ENCODE data around the gene USP40. TPM values are rescaled to one million over a fixed set of nuclear protein-coding genes. Genes with fewer than 3 reads are reported as not detected.
A peak's percentile ranks its signal among the peaks of the same experiment; 100 is the strongest.

USP40 gene
- total RNA-seq, 1 donor from 2014 or later, result 20.0 TPM

DNA sequence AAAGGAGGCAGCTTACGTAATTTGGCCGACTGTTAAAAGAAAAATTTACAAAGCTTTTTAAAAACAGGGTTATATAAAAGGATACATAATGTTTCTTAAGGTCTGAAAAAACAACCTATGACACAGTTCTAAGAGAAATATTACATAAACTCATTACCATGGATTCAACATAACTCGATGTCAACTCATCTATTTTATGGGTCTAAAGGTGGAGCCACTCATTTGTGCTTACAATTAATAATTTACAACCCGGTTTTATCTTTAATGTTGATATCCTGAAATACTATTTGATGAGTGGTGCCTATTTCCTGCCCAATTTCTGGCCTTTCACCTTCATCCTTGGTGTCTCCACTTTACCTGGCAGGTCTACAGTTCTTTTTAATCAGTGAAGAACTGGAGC lies 15.1 kb downstream of the USP40 start:
- Histone ChIP-seq H3K27ac (replicated peaks) (no peak overlapping the region), H3K4me3 (no peak overlapping the region), H3K9me3 (replicated peaks) (no peaks in the 10 kb centered on the region), H3K27me3 (ENCODE audit: low read depth) (no peaks in the 10 kb centered on the region), H3K4me1 (peaks cover 8% of the 10 kb centered on the region), H3K36me3 (peaks cover 89% of the 10 kb centered on the region)
- no peak for TF ChIP-seq CTCF (IDR thresholded peaks at IDR 0.05; ENCODE audit: borderline replicate concordance)
- no peak for DNase-seq
- intact Hi-C loops (cut with micrococcal nuclease), result no loop called here

- H3K4me1 ChIP-seq, result peaks cover 12% of the 10 kb centered on the region
- no peak for TF ChIP-seq CTCF (IDR thresholded peaks at IDR 0.05; ENCODE audit: borderline replicate concordance)
- H3K36me3 ChIP-seq, result peaks cover 89% of the 10 kb centered on the region
- H3K27me3 ChIP-seq (ENCODE audit: low read depth), result no peaks in the 10 kb centered on the region
- no peak overlapping the region for H3K4me3 ChIP-seq
- intact Hi-C loops (cut with micrococcal nuclease), result no loop called here
- no peaks in the 10 kb centered on the region for H3K9me3 ChIP-seq (replicated peaks)
- H3K27ac ChIP-seq (replicated peaks), result no peak overlapping the region
- peak; percentile 20 for DNase-seq
Measured at GRCh38 chr2:233546774-233547173, 19.8 kb downstream of the USP40 start.

DNA sequence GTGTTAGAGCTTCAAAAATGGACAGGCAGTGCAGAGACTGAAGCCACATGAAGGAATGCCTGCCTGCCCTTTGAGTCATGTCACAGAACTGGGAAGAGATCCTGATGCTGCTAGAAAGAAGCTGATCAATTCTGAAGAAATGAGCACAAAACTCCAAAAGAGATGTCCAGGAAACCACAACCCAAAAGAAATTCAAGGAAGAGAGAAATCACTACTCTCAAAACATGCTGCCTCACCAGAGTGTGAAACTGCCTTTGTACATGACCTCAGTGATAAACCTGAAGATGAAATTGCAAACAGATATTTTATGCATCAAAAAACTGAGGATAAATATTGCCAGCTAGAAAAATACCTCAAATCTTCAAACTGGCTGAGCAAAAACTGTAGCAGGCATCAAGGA lies 20.5 kb downstream of the USP40 start:
- intact Hi-C loops (cut with micrococcal nuclease), result no loop called here
- H3K36me3 ChIP-seq, result peaks cover 88% of the 10 kb centered on the region
- peaks cover 12% of the 10 kb centered on the region for H3K4me1 ChIP-seq
- no peak for DNase-seq
- no peak overlapping the region for H3K27ac ChIP-seq (replicated peaks)
- no peaks in the 10 kb centered on the region for H3K27me3 ChIP-seq (ENCODE audit: low read depth)
- no peak overlapping the region for H3K4me3 ChIP-seq
- H3K9me3 ChIP-seq (replicated peaks), result no peaks in the 10 kb centered on the region
- TF ChIP-seq CTCF (IDR thresholded peaks at IDR 0.05; ENCODE audit: borderline replicate concordance), result no peak

- H3K27me3 ChIP-seq (ENCODE audit: low read depth), result no peaks in the 10 kb centered on the region
- no peaks in the 10 kb centered on the region for H3K9me3 ChIP-seq (replicated peaks)
- H3K4me3 ChIP-seq, result no peak overlapping the region
- H3K36me3 ChIP-seq, result peaks cover 96% of the 10 kb centered on the region
- peak overlapping the region; percentile 13 for H3K27ac ChIP-seq (replicated peaks)
- intact Hi-C loops (cut with micrococcal nuclease), result no loop called here
- no peak for DNase-seq
- no peak for TF ChIP-seq CTCF (IDR thresholded peaks at IDR 0.05; ENCODE audit: borderline replicate concordance)
- H3K4me1 ChIP-seq, result peaks cover 12% of the 10 kb centered on the region
Measured at GRCh38 chr2:233544200-233544610, 22.4 kb downstream of the USP40 start.

GRCh38 chr2:233542507-233542906 lies 24.1 kb downstream of the USP40 start:
- no peak for DNase-seq
- Histone ChIP-seq H3K27ac (replicated peaks) (no peak overlapping the region), H3K4me1 (peaks cover 12% of the 10 kb centered on the region), H3K4me3 (no peak overlapping the region), H3K9me3 (replicated peaks) (no peaks in the 10 kb centered on the region), H3K27me3 (ENCODE audit: low read depth) (no peaks in the 10 kb centered on the region), H3K36me3 (peaks cover 84% of the 10 kb centered on the region)
- intact Hi-C loops (cut with micrococcal nuclease), result no loop called here
- TF ChIP-seq CTCF (IDR thresholded peaks at IDR 0.05; ENCODE audit: borderline replicate concordance), result no peak

- DNase-seq, result no peak
- no peak overlapping the region for H3K4me3 ChIP-seq
- peaks cover 60% of the 10 kb centered on the region for H3K36me3 ChIP-seq
- H3K27ac ChIP-seq (replicated peaks), result no peak overlapping the region
- H3K9me3 ChIP-seq (replicated peaks), result no peaks in the 10 kb centered on the region
- intact Hi-C loops (cut with micrococcal nuclease), result no loop called here
- H3K27me3 ChIP-seq (ENCODE audit: low read depth), result no peaks in the 10 kb centered on the region
- H3K4me1 ChIP-seq, result no peaks in the 10 kb centered on the region
- TF ChIP-seq CTCF (IDR thresholded peaks at IDR 0.05; ENCODE audit: borderline replicate concordance), result no peak
Measured at GRCh38 chr2:233538741-233539140, 27.8 kb downstream of the USP40 start.
